Endothelial cell of umbilical vein (primary cell): ENCODE data around the gene LMF2. TPM values are rescaled to one million over a fixed set of nuclear protein-coding genes. Genes with fewer than 3 reads are reported as not detected.

Experiments
- BruUV-seq: library from RNA; stranded (reverse); fragments of 400-500 nt; replicated peaks from 2 replicates; lab custom pipeline; 2021; lab: Mats Ljungman, UMichigan
- CTCF ChIA-PET: fragments of 300-600, 350-600 bp; sonication (Branson Sonifier 250); formaldehyde crosslinking; loops from one replicate; lab custom pipeline; 2021; ENCODE audit warnings: antibody characterized with exemption, inconsistent platforms; lab: Charles Lee
- POLR2A ChIA-PET: fragments of 300-600, 350-600 bp; sonication (Branson Sonifier 250); formaldehyde crosslinking; loops from one replicate; lab custom pipeline; 2021; ENCODE audit warnings: antibody characterized with exemption, inconsistent platforms; lab: Charles Lee
- DNase-seq: peaks from one replicate; pipeline ENCODE4 v3.0.0-alpha.2; 2011; ENCODE audit warnings: low read depth, low spot score
- FAIRE-seq: peaks from 2 replicates; lab custom pipeline; 2011; peaks lifted over from hg19 to GRCh38; lab: Jason Lieb, UNC
- H2AFZ ChIP-seq: 2 replicates; pipeline ENCODE4 v1.6.0; 2012; ENCODE audit warnings: low read depth, low read length, control low read depth, inconsistent platforms
- H3K27ac ChIP-seq: 2 replicates; pipeline ENCODE4 v1.5.1; 2011; ENCODE audit warnings: low read depth, mild to moderate bottlenecking, control low read depth, low read length, moderate library complexity; ENCODE audit not compliant: insufficient read depth
- H3K27me3 ChIP-seq, 2 experiments: 2 replicates each; pipeline versions ENCODE4 v1.6.0 to v1.6.1; 2011; ENCODE audit warnings: low read length in 2 of 2, mixed read lengths in 1 of 2; ENCODE audit not compliant: control insufficient read depth in 2 of 2, insufficient read depth in 2 of 2
- H3K36me3 ChIP-seq, 2 experiments: 2 replicates in 1 of 2; 3 replicates in 1 of 2; pipeline ENCODE4 v1.5.1; 2011; ENCODE audit warnings: low read length in 2 of 2, mild to moderate bottlenecking in 1 of 2, moderate library complexity in 1 of 2; ENCODE audit not compliant: control insufficient read depth in 2 of 2, insufficient read depth in 2 of 2; ENCODE audit errors: extremely low read depth in 1 of 2
- H3K4me1 ChIP-seq: 3 replicates; pipeline ENCODE4 v1.5.1; 2011; ENCODE audit warnings: mild to moderate bottlenecking, low read length; ENCODE audit not compliant: control insufficient read depth, insufficient read depth; ENCODE audit errors: extremely low read depth
- H3K4me2 ChIP-seq: 2 replicates; pipeline ENCODE4 v1.6.1; 2011; ENCODE audit warnings: low read length, control low read depth, mixed read lengths; ENCODE audit not compliant: insufficient read depth
- H3K4me3 ChIP-seq, 3 experiments: fragments of 200-600 bp in 1 of 3; sonication (generic), shearing (Covaris generic) in 1 of 3; replicated peaks in 1 of 3; 2 replicates each; pipeline ENCODE4 v1.5.1; 2011 to 2016; ENCODE audit warnings: control low read depth in 3 of 3, low read length in 3 of 3, mild to moderate bottlenecking in 2 of 3, inconsistent platforms in 1 of 3, low read depth in 1 of 3, moderate library complexity in 1 of 3; ENCODE audit not compliant: insufficient read depth in 1 of 3
- H3K79me2 ChIP-seq: 2 replicates; pipeline ENCODE4 v1.6.0; 2012; ENCODE audit warnings: low read length, inconsistent platforms; ENCODE audit not compliant: control insufficient read depth, insufficient read depth
- H3K9ac ChIP-seq: replicated peaks from 2 replicates; pipeline ENCODE3; 2011; ENCODE audit warnings: low read length, control low read depth; ENCODE audit not compliant: insufficient read depth; ENCODE audit errors: extremely low read depth
- H3K9me1 ChIP-seq: replicated peaks from 3 replicates; pipeline ENCODE4 v1.6.0; 2011; ENCODE audit warnings: mild to moderate bottlenecking, low read length; ENCODE audit not compliant: control insufficient read depth, insufficient read depth; ENCODE audit errors: extremely low read depth
- H3K9me3 ChIP-seq: replicated peaks from 2 replicates; pipeline ENCODE4 v1.5.1; 2012; ENCODE audit warnings: low read length, inconsistent platforms; ENCODE audit not compliant: control insufficient read depth, insufficient read depth
- H4K20me1 ChIP-seq: replicated peaks from 2 replicates; pipeline ENCODE3; 2011; ENCODE audit warnings: mild to moderate bottlenecking, low read length; ENCODE audit not compliant: control insufficient read depth, insufficient read depth; ENCODE audit errors: extremely low read depth
- EZH2 ChIP-seq: IDR thresholded peaks from 2 replicates; pipeline ENCODE4 v1.6.1; 2012; ENCODE audit warnings: borderline replicate concordance, low read depth, mild to moderate bottlenecking, moderate library complexity, low read length, inconsistent platforms; ENCODE audit not compliant: severe bottlenecking
- FOS ChIP-seq: IDR thresholded peaks from 2 replicates; pipeline ENCODE4 v1.6.1; 2011; ENCODE audit warnings: mild to moderate bottlenecking, low read length, moderate library complexity, borderline replicate concordance; ENCODE audit not compliant: insufficient read depth
- GATA2 ChIP-seq: IDR thresholded peaks from 2 replicates; pipeline ENCODE4 v1.7.0; 2011; ENCODE audit warnings: low read depth, mild to moderate bottlenecking, moderate library complexity, mixed read lengths, low read length; ENCODE audit not compliant: insufficient read length, insufficient read depth
- JUN ChIP-seq: IDR thresholded peaks from 2 replicates; pipeline ENCODE4 v1.6.1; 2011; ENCODE audit warnings: borderline replicate concordance, low read depth; ENCODE audit not compliant: insufficient read length, insufficient read depth
- MYC ChIP-seq: IDR thresholded peaks from one replicate; pipeline ENCODE4 v1.6.1; 2011; ENCODE audit warnings: mild to moderate bottlenecking, low read depth, low read length
- POLR2A ChIP-seq: IDR thresholded peaks from 2 replicates; pipeline ENCODE4 v1.6.1; 2012; ENCODE audit warnings: low read depth, mild to moderate bottlenecking, control low read depth, low read length
- POLR2AphosphoS5 ChIP-seq: IDR thresholded peaks from 2 replicates; pipeline ENCODE4 v1.6.1; 2012; ENCODE audit warnings: low read depth, mild to moderate bottlenecking, control low read depth, low read length, moderate library complexity; ENCODE audit not compliant: insufficient read depth
- dilution Hi-C: fragments of 300-500 bp; cut with MboI; formaldehyde crosslinking; loops from one replicate; pipeline ENCODE4 v1.15.0; 2019; ENCODE audit warnings: low sequenced_read_pairs; ENCODE audit not compliant: extremely low pct_ligation_motif_present
- intact Hi-C: fragments of 100-400 bp; cut with micrococcal nuclease; formaldehyde crosslinking; loops from one replicate; pipeline ENCODE4 v1.10.0; 2022
- polyA plus RNA-seq, 4 experiments: library from polyadenylated mRNA; depleted of rRNA in 3 of 4; stranded (reverse) in 3 of 4; unstranded in 1 of 4; fragments of >200 nt; gene quantifications; 2 replicates each; pipeline versions ENCODE4 v1.2.1 to v1.2.3, GENCODE V29; 2011 to 2012; ENCODE audit warnings: missing spikeins in 1 of 4
- total RNA-seq: library from RNA; stranded (reverse); gene quantifications from 2 replicates; pipeline ENCODE4 v1.2.3, GENCODE V29; 2021
- TF ChIP-seq, protein P1 (sequence below), 2 donors: IDR thresholded peaks; 1 replicate in 1 of 2; 2 replicates in 1 of 2; pipeline ENCODE4 v1.5.1; 2011; ENCODE audit warnings: low read length in 2 of 2, mild to moderate bottlenecking in 2 of 2, moderate library complexity in 2 of 2, control low read depth in 1 of 2, inconsistent platforms in 1 of 2, low read depth in 1 of 2; ENCODE audit not compliant: insufficient read depth in 1 of 2; ENCODE audit errors: extremely low read depth in 1 of 2
- TF ChIP-seq, protein P2 (sequence below): IDR thresholded peaks from 2 replicates; pipeline ENCODE4 v1.6.1; 2011; ENCODE audit not compliant: insufficient read depth, insufficient read length

Gene LMF2
- total and polyA plus RNA-seq, 2 donors (not counting 3 experiments of a cell fraction or from before 2014, with no cell fraction given): 89.7 to 112 TPM

DNA sequence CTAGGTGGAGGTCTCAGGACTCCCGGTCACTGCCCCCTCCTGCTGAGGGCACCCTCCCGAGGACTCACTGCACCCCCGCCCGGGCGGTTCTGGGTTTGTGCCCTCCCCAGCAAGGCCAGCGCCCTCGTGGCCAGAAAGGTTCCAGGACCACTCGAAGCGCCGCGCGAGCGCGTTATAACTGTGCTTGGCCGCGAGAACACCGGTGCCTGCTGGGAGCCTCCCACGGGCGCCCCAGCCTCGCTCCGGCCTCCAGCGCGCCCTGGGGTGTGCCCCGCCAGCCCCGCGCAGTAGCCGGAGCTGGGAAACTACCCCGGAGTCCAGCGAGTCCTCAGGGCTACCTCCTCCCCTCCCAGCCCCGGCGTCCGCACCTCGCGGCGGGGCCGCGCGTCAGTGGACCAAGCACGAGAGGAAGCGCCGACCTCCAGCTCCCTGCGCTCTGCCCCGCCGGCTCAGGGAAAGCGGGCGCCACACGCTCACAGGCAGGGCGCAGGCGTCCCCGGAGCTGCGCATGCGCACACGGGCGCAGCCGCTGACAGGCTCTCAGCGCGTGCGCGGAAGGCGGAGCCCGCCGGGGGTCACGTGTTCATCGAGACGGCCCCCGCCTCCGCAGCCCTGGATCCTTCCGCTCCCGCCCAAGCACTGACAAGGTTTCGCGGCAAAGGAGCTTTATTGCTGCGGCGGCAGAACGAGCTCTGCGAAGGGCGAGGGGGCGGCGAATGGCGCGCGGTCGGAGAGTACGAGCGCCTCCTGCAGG lies 17.8 kb upstream of the LMF2 start, which contains the start of gene SCO2:
SCO2 (minus strand) TSS at position 495 of the 754 bp plus-strand sequence. CDS start 1,187 bp downstream, outside the sequence.
- Histone ChIP-seq H4K20me1 (no peaks in the 10 kb centered on the region), H3K9me3 (no peaks in the 10 kb centered on the region), H3K9ac (peak within 1 kb of the TSS; percentile 68), H3K79me2 (peaks cover 10% of the 10 kb centered on the region), H3K4me2 (peak within 1 kb of the TSS; percentile 45), H3K36me3 (peaks cover 0 to 22% of the 10 kb centered on the region in 2 experiments), H3K4me3 (peak within 1 kb of the TSS; percentile 47 to 66 (median 48)), H3K4me1 (peaks cover 13% of the 10 kb centered on the region), H2AFZ (peak within 1 kb of the TSS; percentile 75), H3K9me1 (no peaks in the 10 kb centered on the region), H3K27ac (peak within 1 kb of the TSS; percentile 57), H3K27me3 (peaks cover 0 to 4% of the 10 kb centered on the region in 2 experiments)
- intact Hi-C loops (loop anchor here (1.0 to 2.0 kb wide), 4 partner anchors 17 to 147 kb away; partner anchors contain the start of genes CHKB, NCAPH2 and SHANK3), dilution Hi-C loops (no loop called here)
- peak; percentile 98 for DNase-seq
- peak; percentile 94 for FAIRE-seq
- ChIA-PET POLR2A (interaction anchor here (0.6 to 1.5 kb wide), 4 partner anchors 11 to 57 kb away, joined by 4 to 12 read pairs (median 6); partner anchors contain the start of genes CHKB, LMF2 and NCAPH2), CTCF (interaction anchor here (0.8 to 2.7 kb wide), 41 partner anchors 8 to 288 kb away, joined by 3 to 34 read pairs (median 4); partner anchors contain the start of genes ARSA, CHKB, KLHDC7B and LMF2)
- TF ChIP-seq JUN (no peak), MYC (no peak), EZH2 (no peak), POLR2AphosphoS5 (peak; percentile 93), POLR2A (peak; percentile 92), GATA2 (no peak), FOS (no peak)
- TF ChIP-seq, protein P1, sequence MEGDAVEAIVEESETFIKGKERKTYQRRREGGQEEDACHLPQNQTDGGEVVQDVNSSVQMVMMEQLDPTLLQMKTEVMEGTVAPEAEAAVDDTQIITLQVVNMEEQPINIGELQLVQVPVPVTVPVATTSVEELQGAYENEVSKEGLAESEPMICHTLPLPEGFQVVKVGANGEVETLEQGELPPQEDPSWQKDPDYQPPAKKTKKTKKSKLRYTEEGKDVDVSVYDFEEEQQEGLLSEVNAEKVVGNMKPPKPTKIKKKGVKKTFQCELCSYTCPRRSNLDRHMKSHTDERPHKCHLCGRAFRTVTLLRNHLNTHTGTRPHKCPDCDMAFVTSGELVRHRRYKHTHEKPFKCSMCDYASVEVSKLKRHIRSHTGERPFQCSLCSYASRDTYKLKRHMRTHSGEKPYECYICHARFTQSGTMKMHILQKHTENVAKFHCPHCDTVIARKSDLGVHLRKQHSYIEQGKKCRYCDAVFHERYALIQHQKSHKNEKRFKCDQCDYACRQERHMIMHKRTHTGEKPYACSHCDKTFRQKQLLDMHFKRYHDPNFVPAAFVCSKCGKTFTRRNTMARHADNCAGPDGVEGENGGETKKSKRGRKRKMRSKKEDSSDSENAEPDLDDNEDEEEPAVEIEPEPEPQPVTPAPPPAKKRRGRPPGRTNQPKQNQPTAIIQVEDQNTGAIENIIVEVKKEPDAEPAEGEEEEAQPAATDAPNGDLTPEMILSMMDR (IDR thresholded peaks at IDR 0.05; ENCODE audit: extremely low read depth in 1 of 2, insufficient read depth in 1 of 2, low read depth in 1 of 2, low read length in 2 of 2): peak in 1 of 2 donors; percentile 36
- TF ChIP-seq, protein P2, sequence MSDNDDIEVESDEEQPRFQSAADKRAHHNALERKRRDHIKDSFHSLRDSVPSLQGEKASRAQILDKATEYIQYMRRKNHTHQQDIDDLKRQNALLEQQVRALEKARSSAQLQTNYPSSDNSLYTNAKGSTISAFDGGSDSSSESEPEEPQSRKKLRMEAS: peak; percentile 96
- no TSS peak for BruUV-seq
